B cell (primary cell): Measurements from ENCODE around the gene PIGQ. TPM values are rescaled to one million over a fixed set of nuclear protein-coding genes. Genes with fewer than 3 reads are reported as not detected.

ENCODE experiments used
- ATAC-seq: fragments of 200-7000 bp; cut with Tn5 transposase; one replicate; pipeline ENCODE4 v1.10.0; 2021; ENCODE audit warnings: low read depth, mild to moderate bottlenecking, moderate number of reproducible peaks, moderate library complexity
- CTCF ChIA-PET: fragments of 350-600 bp; sonication (Branson Sonifier 250); formaldehyde crosslinking; loops from one replicate; lab custom pipeline; 2021; ENCODE audit warnings: antibody characterized with exemption, inconsistent platforms; lab: Charles Lee
- POLR2A ChIA-PET: fragments of 350-600 bp; sonication (Branson Sonifier 250); formaldehyde crosslinking; loops from one replicate; lab custom pipeline; 2021; ENCODE audit warnings: antibody characterized with exemption; lab: Charles Lee
- DNase-seq: peaks from one replicate; pipeline ENCODE4 v3.0.0; 2013
- H2AFZ ChIP-seq: 2 replicates; pipeline ENCODE4 v1.6.1; 2012; ENCODE audit warnings: mild to moderate bottlenecking, low read depth, low read length; ENCODE audit not compliant: insufficient read depth, poor library complexity, severe bottlenecking
- H3K27ac ChIP-seq, 2 donors: 1 replicate in 1 of 2; 2 replicates in 1 of 2; pipeline ENCODE4 v1.5.1; 2012 to 2013; ENCODE audit warnings: low read length in 2 of 2, mild to moderate bottlenecking in 2 of 2, moderate library complexity in 1 of 2
- H3K27me3 ChIP-seq, 4 experiments: fragments of 200-600 bp in 1 of 4; sonication (generic) in 1 of 4; replicated peaks in 1 of 4; 1 replicate in 2 of 4; 2 replicates in 2 of 4; pipeline versions ENCODE4 v1.6.1 to v1.7.0; 2013 to 2016; ENCODE audit warnings: low read length in 3 of 4, mild to moderate bottlenecking in 2 of 4, mixed read lengths in 1 of 4, moderate library complexity in 1 of 4; ENCODE audit not compliant: insufficient read depth in 4 of 4, control insufficient read depth in 3 of 4; ENCODE audit errors: control extremely low read depth in 1 of 4
- H3K36me3 ChIP-seq, 2 experiments: replicated peaks in 1 of 2; 1 replicate in 1 of 2; 2 replicates in 1 of 2; pipeline versions ENCODE4 v1.6.1 to v1.7.1; 2013; ENCODE audit warnings: low read length in 1 of 2; ENCODE audit not compliant: insufficient read depth in 2 of 2, control insufficient read depth in 1 of 2; ENCODE audit errors: control extremely low read depth in 1 of 2, extremely low read depth in 1 of 2
- H3K4me1 ChIP-seq, 2 donors: fragments of 200-600 bp in 1 of 2; sonication (generic) in 1 of 2; 1 replicate in 1 of 2; 2 replicates in 1 of 2; pipeline versions ENCODE4 v1.5.1 to v1.6.1; 2013 to 2017; ENCODE audit warnings: low read length in 2 of 2; ENCODE audit not compliant: control insufficient read depth in 2 of 2, insufficient read depth in 2 of 2
- H3K4me2 ChIP-seq: replicated peaks from 2 replicates; pipeline ENCODE3; 2012; ENCODE audit warnings: mild to moderate bottlenecking, low read depth, low read length; ENCODE audit not compliant: poor library complexity, severe bottlenecking
- H3K4me3 ChIP-seq, 5 experiments: fragments of 200-600 bp in 1 of 5; sonication (generic) in 1 of 5; 1 replicate in 3 of 5; 2 replicates in 2 of 5; pipeline versions ENCODE4 v1.5.1 to v1.7.0; 2011 to 2016; ENCODE audit warnings: low read length in 4 of 5, mild to moderate bottlenecking in 4 of 5, low read depth in 2 of 5, control low read depth in 1 of 5, moderate library complexity in 1 of 5; ENCODE audit not compliant: insufficient read depth in 1 of 5; ENCODE audit errors: control extremely low read depth in 1 of 5, extremely low read depth in 1 of 5
- H3K79me2 ChIP-seq: fragments of 200-600 bp; sonication (generic); one replicate; pipeline ENCODE4 v1.6.0; 2016; ENCODE audit warnings: low read length; ENCODE audit not compliant: control insufficient read depth, insufficient read depth
- H3K9ac ChIP-seq: fragments of 200-600 bp; sonication (generic); 2 replicates; pipeline ENCODE4 v1.6.1; 2017; ENCODE audit warnings: mild to moderate bottlenecking, low read length, moderate library complexity
- H3K9me3 ChIP-seq, 3 donors: one replicate each; pipeline versions ENCODE4 v1.6.1 to v1.7.1; 2013; ENCODE audit warnings: low read length in 2 of 3; ENCODE audit not compliant: control insufficient read depth in 2 of 3, insufficient read depth in 1 of 3; ENCODE audit errors: control extremely low read depth in 1 of 3
- H4K20me1 ChIP-seq: 2 replicates; pipeline ENCODE4 v1.6.0; 2012; ENCODE audit warnings: mild to moderate bottlenecking, low read length; ENCODE audit not compliant: insufficient read depth, control insufficient read depth, poor library complexity, severe bottlenecking
- H3K27ac Mint-ChIP-seq: one replicate; pipeline ENCODE4 v1.8.0; 2021; ENCODE audit warnings: mixed read lengths
- H3K27me3 Mint-ChIP-seq: one replicate; pipeline ENCODE4 v1.8.0; 2021; ENCODE audit warnings: mixed read lengths
- H3K4me1 Mint-ChIP-seq: one replicate; pipeline ENCODE4 v1.8.0; 2021; ENCODE audit warnings: mixed read lengths
- H3K4me3 Mint-ChIP-seq: one replicate; pipeline ENCODE4 v1.8.0; 2021; ENCODE audit warnings: mixed read lengths
- H3K9me3 Mint-ChIP-seq: one replicate; pipeline ENCODE4 v1.8.0; 2022; ENCODE audit warnings: mixed read lengths; ENCODE audit not compliant: insufficient read depth
- CTCF ChIP-seq: fragments of 200-600 bp; IDR thresholded peaks from one replicate; pipeline ENCODE4 v1.8.0; 2022; ENCODE audit warnings: antibody characterized with exemption, mild to moderate bottlenecking
- EZH2 ChIP-seq: IDR thresholded peaks from 2 replicates; pipeline ENCODE4 v1.6.1; 2012; ENCODE audit warnings: borderline replicate concordance, low read depth, mild to moderate bottlenecking, moderate library complexity, low read length; ENCODE audit not compliant: insufficient read depth, poor library complexity, severe bottlenecking
- WGBS: methylation state at CpG from one replicate; pipeline ENCODE4 v1.1.5; 2013; ENCODE audit warnings: missing lambda C conversion rate; ENCODE audit not compliant: insufficient coverage; 5-methylcytosine and 5-hydroxymethylcytosine counted together
- intact Hi-C: fragments of 100-400 bp; cut with micrococcal nuclease; formaldehyde crosslinking; loops from one replicate; pipeline ENCODE4 v1.10.0; 2022
- polyA plus RNA-seq: library from polyadenylated mRNA; depleted of rRNA; stranded (reverse); fragments of >200 nt; gene quantifications from 2 replicates; pipeline ENCODE4 v1.2.3, GENCODE V29; 2012
- total RNA-seq, 2 donors: library from RNA; stranded (reverse); fragments of 120-200 nt in 1 of 2; gene quantifications; 1 replicate in 1 of 2; 2 replicates in 1 of 2; pipeline versions ENCODE4 v1.2.3 to v1.2.4, GENCODE V29; 2013 to 2022

PIGQ gene
- total and polyA plus RNA-seq, 2 donors (not counting 1 experiment from before 2014, with no cell fraction given) = 56.9 to 68.5 TPM

- WGBS = 85% methylated on average over 35 of the region's 35 CpGs
- intact Hi-C loops = no loop called here
- H3K9me3 Mint-ChIP-seq = no peaks in the 10 kb centered on the region
- H3K4me3 Mint-ChIP-seq = no peak overlapping the region
- H3K27me3 ChIP-seq = peaks cover 0 to 13% (median 4%) of the 10 kb centered on the region in 4 experiments
- H3K4me1 Mint-ChIP-seq = peaks cover 24% of the 10 kb centered on the region
- H2AFZ ChIP-seq = peak overlapping the region; percentile 84
- H3K27ac ChIP-seq = no peak overlapping the region
- H3K79me2 ChIP-seq = peaks cover 25% of the 10 kb centered on the region
- DNase-seq (no peak), ATAC-seq (no peak)
- no peak overlapping the region for H3K27ac Mint-ChIP-seq
- no peak overlapping the region for H3K9ac ChIP-seq
- H3K4me2 ChIP-seq = peak overlapping the region; percentile 80
- POLR2A ChIA-PET = interaction anchor here (3.0 kb wide), 1 partner anchor 38 kb away, joined by 8 read pairs; the partner anchor contains the start of gene CAPN15
- H3K36me3 ChIP-seq = no peaks in the 10 kb centered on the region
- no peak overlapping the region for H3K4me3 ChIP-seq
- H3K4me1 ChIP-seq = peaks cover 29 to 43% of the 10 kb centered on the region in 2 donors
- H3K27me3 Mint-ChIP-seq = peaks cover 6% of the 10 kb centered on the region
- H3K9me3 ChIP-seq = no peaks in the 10 kb centered on the region
- no peaks in the 10 kb centered on the region for H4K20me1 ChIP-seq
- TF ChIP-seq CTCF = no peak
- no peak for TF ChIP-seq EZH2
- CTCF ChIA-PET = no interaction called here
These were observed 4.1 kb upstream of the PIGQ start for GRCh38 chr16:565419-566330.
